ENCODE data around the gene LILRA2.

The LILRA2 gene
- total RNA-seq, result 0 to 1.2 (median 0) reads per million in 3 donors

- no peak within 1 kb of the TSS for H3K4me3 ChIP-seq (ENCODE audit: insufficient read depth, low read depth, low read length, poor library complexity, severe bottlenecking)
- H3K9me3 ChIP-seq (ENCODE audit: control insufficient read depth, low read length), result no peaks in the 10 kb centered on the region
- H3K4me1 ChIP-seq (ENCODE audit: control insufficient read depth, insufficient read depth, low read length, poor library complexity, severe bottlenecking), result no peaks in the 10 kb centered on the region
- H3K36me3 ChIP-seq (ENCODE audit: control insufficient read depth, insufficient read depth, low read length), result no peaks in the 10 kb centered on the region
- H3K27me3 ChIP-seq (replicated peaks; ENCODE audit: control insufficient read depth, insufficient read depth, low read length, poor library complexity, severe bottlenecking), result peaks cover 7% of the 10 kb centered on the region
- DNase-seq, result no peak
- no peak within 1 kb of the TSS for H3K27ac ChIP-seq (ENCODE audit: insufficient read depth, low read length, poor library complexity, severe bottlenecking)
Measured at GRCh38 chr19:54573330-54573872, at the start of gene LILRA2. TSS of gene LILRA2 (plus strand) at chr19:54573790. CDS start at chr19:54573879, 89 bp downstream.

DNA sequence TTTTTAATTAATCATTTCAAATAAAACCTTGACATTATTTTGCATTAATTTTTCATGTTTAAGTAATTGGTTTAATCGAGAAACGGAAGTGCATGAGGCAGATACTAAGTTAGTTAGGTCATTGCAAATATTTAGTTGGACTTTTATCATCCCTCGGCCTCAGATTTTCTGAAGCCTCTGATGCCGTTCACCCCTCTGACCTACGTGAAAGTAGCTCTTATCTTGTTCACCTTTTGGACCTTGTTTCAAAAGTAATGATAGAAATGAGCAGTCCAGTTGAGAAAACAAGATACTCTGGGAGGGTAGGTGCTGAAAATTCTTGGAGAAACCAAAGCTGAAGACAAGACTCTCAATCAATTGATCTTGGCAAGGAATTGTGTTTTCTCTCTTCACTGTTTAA, 48.0 kb upstream of the LILRA2 start:
- Histone ChIP-seq H3K27me3 (replicated peaks; ENCODE audit: control insufficient read depth, insufficient read depth, low read length, poor library complexity, severe bottlenecking) (no peaks in the 10 kb centered on the region), H3K4me3 (ENCODE audit: insufficient read depth, low read depth, low read length, poor library complexity, severe bottlenecking) (no peak overlapping the region), H3K4me1 (ENCODE audit: control insufficient read depth, insufficient read depth, low read length, poor library complexity, severe bottlenecking) (peaks cover 7% of the 10 kb centered on the region), H3K9me3 (ENCODE audit: control insufficient read depth, low read length) (no peaks in the 10 kb centered on the region), H3K27ac (ENCODE audit: insufficient read depth, low read length, poor library complexity, severe bottlenecking) (no peak overlapping the region), H3K36me3 (ENCODE audit: control insufficient read depth, insufficient read depth, low read length) (no peaks in the 10 kb centered on the region)
- DNase-seq, result no peak

GRCh38 chr19:54526972-54527371, 46.6 kb upstream of the LILRA2 start:
- DNase-seq, result no peak
- no peaks in the 10 kb centered on the region for H3K36me3 ChIP-seq (ENCODE audit: control insufficient read depth, insufficient read depth, low read length)
- no peaks in the 10 kb centered on the region for H3K4me1 ChIP-seq (ENCODE audit: control insufficient read depth, insufficient read depth, low read length, poor library complexity, severe bottlenecking)
- H3K4me3 ChIP-seq (ENCODE audit: insufficient read depth, low read depth, low read length, poor library complexity, severe bottlenecking), result no peak overlapping the region
- H3K9me3 ChIP-seq (ENCODE audit: control insufficient read depth, low read length), result no peaks in the 10 kb centered on the region
- H3K27ac ChIP-seq (ENCODE audit: insufficient read depth, low read length, poor library complexity, severe bottlenecking), result no peak overlapping the region
- H3K27me3 ChIP-seq (replicated peaks; ENCODE audit: control insufficient read depth, insufficient read depth, low read length, poor library complexity, severe bottlenecking), result no peaks in the 10 kb centered on the region

GRCh38 chr19:54530866-54531265, 42.7 kb upstream of the LILRA2 start:
- Histone ChIP-seq H3K4me3 (ENCODE audit: insufficient read depth, low read depth, low read length, poor library complexity, severe bottlenecking) (no peak overlapping the region), H3K36me3 (ENCODE audit: control insufficient read depth, insufficient read depth, low read length) (no peaks in the 10 kb centered on the region), H3K27ac (ENCODE audit: insufficient read depth, low read length, poor library complexity, severe bottlenecking) (no peak overlapping the region), H3K4me1 (ENCODE audit: control insufficient read depth, insufficient read depth, low read length, poor library complexity, severe bottlenecking) (no peaks in the 10 kb centered on the region), H3K27me3 (replicated peaks; ENCODE audit: control insufficient read depth, insufficient read depth, low read length, poor library complexity, severe bottlenecking) (peaks cover 3% of the 10 kb centered on the region), H3K9me3 (ENCODE audit: control insufficient read depth, low read length) (no peaks in the 10 kb centered on the region)
- DNase-seq, result no peak

DNA sequence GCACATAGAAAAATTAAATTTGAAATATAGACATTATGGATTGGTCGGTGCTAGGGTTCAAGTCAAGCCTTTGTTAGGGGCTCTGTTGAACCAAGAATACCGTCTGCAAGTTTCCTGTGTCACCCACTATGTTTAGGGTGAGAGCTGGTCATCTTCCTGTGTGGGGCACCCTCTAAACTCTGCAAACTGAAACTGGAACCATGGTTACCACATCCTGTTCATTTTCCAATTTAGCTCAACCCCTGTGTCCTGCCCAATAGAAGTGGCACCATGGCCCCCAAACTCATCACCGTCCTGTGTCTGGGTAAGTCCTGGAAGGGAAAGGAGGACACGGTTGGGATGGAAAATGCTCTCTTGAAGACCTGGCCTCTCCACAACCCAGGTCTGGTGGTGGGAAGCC, 41.1 kb upstream of the LILRA2 start:
- no peaks in the 10 kb centered on the region for H3K36me3 ChIP-seq (ENCODE audit: control insufficient read depth, insufficient read depth, low read length)
- H3K27ac ChIP-seq (ENCODE audit: insufficient read depth, low read length, poor library complexity, severe bottlenecking), result no peak overlapping the region
- H3K9me3 ChIP-seq (ENCODE audit: control insufficient read depth, low read length), result no peaks in the 10 kb centered on the region
- no peak for DNase-seq
- no peak overlapping the region for H3K4me3 ChIP-seq (ENCODE audit: insufficient read depth, low read depth, low read length, poor library complexity, severe bottlenecking)
- H3K27me3 ChIP-seq (replicated peaks; ENCODE audit: control insufficient read depth, insufficient read depth, low read length, poor library complexity, severe bottlenecking), result peaks cover 6% of the 10 kb centered on the region
- no peaks in the 10 kb centered on the region for H3K4me1 ChIP-seq (ENCODE audit: control insufficient read depth, insufficient read depth, low read length, poor library complexity, severe bottlenecking)

DNA sequence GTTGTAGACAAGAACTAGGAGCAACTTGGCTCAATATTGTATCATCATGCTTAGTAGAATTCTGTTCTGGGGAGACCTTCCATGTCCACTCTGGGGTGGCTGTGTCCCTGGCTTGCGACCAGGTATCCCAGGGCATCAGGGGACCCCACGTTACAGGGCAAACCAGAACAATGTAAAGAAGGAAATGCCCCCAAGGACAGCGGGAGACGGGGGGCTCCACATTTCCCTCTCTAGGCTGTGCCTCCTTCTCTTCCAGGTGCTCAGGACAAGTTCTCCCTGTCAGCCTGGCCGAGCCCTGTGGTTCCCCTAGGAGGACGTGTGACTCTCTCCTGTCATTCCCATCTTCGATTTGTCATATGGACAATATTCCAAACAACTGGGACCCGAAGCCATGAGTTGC, 40.1 kb upstream of the LILRA2 start:
- H3K4me3 ChIP-seq (ENCODE audit: insufficient read depth, low read depth, low read length, poor library complexity, severe bottlenecking), result no peak overlapping the region
- H3K27ac ChIP-seq (ENCODE audit: insufficient read depth, low read length, poor library complexity, severe bottlenecking), result no peak overlapping the region
- H3K27me3 ChIP-seq (replicated peaks; ENCODE audit: control insufficient read depth, insufficient read depth, low read length, poor library complexity, severe bottlenecking), result peaks cover 6% of the 10 kb centered on the region
- H3K9me3 ChIP-seq (ENCODE audit: control insufficient read depth, low read length), result no peaks in the 10 kb centered on the region
- no peak for DNase-seq
- no peaks in the 10 kb centered on the region for H3K4me1 ChIP-seq (ENCODE audit: control insufficient read depth, insufficient read depth, low read length, poor library complexity, severe bottlenecking)
- H3K36me3 ChIP-seq (ENCODE audit: control insufficient read depth, insufficient read depth, low read length), result no peaks in the 10 kb centered on the region

GRCh38 chr19:54534156-54534555, 39.4 kb upstream of the LILRA2 start:
- DNase-seq, result no peak
- Histone ChIP-seq H3K27ac (ENCODE audit: insufficient read depth, low read length, poor library complexity, severe bottlenecking) (no peak overlapping the region), H3K4me3 (ENCODE audit: insufficient read depth, low read depth, low read length, poor library complexity, severe bottlenecking) (no peak overlapping the region), H3K27me3 (replicated peaks; ENCODE audit: control insufficient read depth, insufficient read depth, low read length, poor library complexity, severe bottlenecking) (peaks cover 6% of the 10 kb centered on the region), H3K4me1 (ENCODE audit: control insufficient read depth, insufficient read depth, low read length, poor library complexity, severe bottlenecking) (no peaks in the 10 kb centered on the region), H3K36me3 (ENCODE audit: control insufficient read depth, insufficient read depth, low read length) (no peaks in the 10 kb centered on the region), H3K9me3 (ENCODE audit: control insufficient read depth, low read length) (no peaks in the 10 kb centered on the region)

DNA sequence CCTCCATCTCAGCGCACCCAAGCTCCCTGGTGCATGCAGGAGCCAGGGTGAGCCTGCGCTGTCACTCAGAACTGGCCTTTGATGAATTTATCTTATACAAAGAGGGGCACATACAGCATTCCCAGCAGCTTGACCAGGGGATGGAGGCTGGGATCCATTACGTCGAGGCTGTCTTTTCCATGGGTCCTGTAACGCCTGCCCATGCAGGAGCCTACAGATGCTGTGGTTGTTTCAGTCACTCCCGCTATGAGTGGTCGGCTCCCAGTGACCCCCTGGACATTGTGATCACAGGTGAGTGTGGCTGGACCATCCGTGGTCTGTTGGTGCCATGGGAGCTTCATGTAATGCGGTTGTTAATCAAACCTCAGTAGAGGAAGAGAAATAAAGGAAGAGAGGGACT, 38.0 kb upstream of the LILRA2 start:
- DNase-seq, result no peak
- Histone ChIP-seq H3K9me3 (ENCODE audit: control insufficient read depth, low read length) (no peaks in the 10 kb centered on the region), H3K4me1 (ENCODE audit: control insufficient read depth, insufficient read depth, low read length, poor library complexity, severe bottlenecking) (no peaks in the 10 kb centered on the region), H3K27ac (ENCODE audit: insufficient read depth, low read length, poor library complexity, severe bottlenecking) (no peak overlapping the region), H3K4me3 (ENCODE audit: insufficient read depth, low read depth, low read length, poor library complexity, severe bottlenecking) (no peak overlapping the region), H3K27me3 (replicated peaks; ENCODE audit: control insufficient read depth, insufficient read depth, low read length, poor library complexity, severe bottlenecking) (peaks cover 6% of the 10 kb centered on the region), H3K36me3 (ENCODE audit: control insufficient read depth, insufficient read depth, low read length) (no peaks in the 10 kb centered on the region)

DNA sequence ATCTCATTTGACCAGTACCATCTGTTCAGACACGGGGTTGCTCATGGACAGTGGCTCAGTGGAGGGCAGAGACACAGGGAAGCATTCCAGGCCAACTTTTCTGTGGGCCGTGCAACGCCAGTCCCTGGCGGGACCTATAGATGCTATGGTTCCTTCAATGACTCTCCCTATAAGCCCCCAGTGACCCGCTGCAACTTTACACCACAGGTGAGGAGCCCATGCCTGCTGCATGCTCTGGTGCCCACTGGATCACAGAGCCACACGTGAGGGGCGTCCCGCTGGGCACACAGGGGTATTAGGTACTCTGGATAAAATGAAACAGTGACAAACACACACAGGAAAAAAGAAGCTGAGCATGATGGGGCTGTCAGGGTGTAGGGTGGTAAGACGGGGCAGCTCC, 36.6 kb upstream of the LILRA2 start:
- Histone ChIP-seq H3K27me3 (replicated peaks; ENCODE audit: control insufficient read depth, insufficient read depth, low read length, poor library complexity, severe bottlenecking) (peaks cover 6% of the 10 kb centered on the region), H3K4me1 (ENCODE audit: control insufficient read depth, insufficient read depth, low read length, poor library complexity, severe bottlenecking) (no peaks in the 10 kb centered on the region), H3K9me3 (ENCODE audit: control insufficient read depth, low read length) (no peaks in the 10 kb centered on the region), H3K36me3 (ENCODE audit: control insufficient read depth, insufficient read depth, low read length) (no peaks in the 10 kb centered on the region), H3K4me3 (ENCODE audit: insufficient read depth, low read depth, low read length, poor library complexity, severe bottlenecking) (no peak overlapping the region), H3K27ac (ENCODE audit: insufficient read depth, low read length, poor library complexity, severe bottlenecking) (no peak overlapping the region)
- no peak for DNase-seq

DNA sequence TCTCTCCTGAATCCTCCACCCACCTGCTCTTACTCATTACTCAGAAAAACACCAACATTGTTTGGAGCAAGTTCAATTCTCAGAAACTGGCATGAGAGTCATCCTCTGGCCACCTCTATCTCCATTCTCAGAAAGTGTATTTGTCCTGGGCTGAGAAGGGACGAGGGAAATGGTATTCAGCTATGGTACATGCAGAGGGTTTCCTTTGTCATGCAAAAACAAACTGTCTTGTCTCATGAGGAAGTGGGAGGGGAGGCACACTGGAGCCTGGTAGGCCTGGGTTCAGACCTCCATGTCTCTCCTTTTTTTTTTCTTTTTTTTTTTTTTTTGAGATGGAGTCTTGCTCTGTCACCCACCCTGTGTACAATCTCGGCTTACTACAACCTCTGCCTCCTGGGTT, 31.9 kb upstream of the LILRA2 start:
- no peak for DNase-seq
- no peaks in the 10 kb centered on the region for H3K36me3 ChIP-seq (ENCODE audit: control insufficient read depth, insufficient read depth, low read length)
- peaks cover 2% of the 10 kb centered on the region for H3K27me3 ChIP-seq (replicated peaks; ENCODE audit: control insufficient read depth, insufficient read depth, low read length, poor library complexity, severe bottlenecking)
- H3K27ac ChIP-seq (ENCODE audit: insufficient read depth, low read length, poor library complexity, severe bottlenecking), result no peak overlapping the region
- no peak overlapping the region for H3K4me3 ChIP-seq (ENCODE audit: insufficient read depth, low read depth, low read length, poor library complexity, severe bottlenecking)
- H3K4me1 ChIP-seq (ENCODE audit: control insufficient read depth, insufficient read depth, low read length, poor library complexity, severe bottlenecking), result no peaks in the 10 kb centered on the region
- no peaks in the 10 kb centered on the region for H3K9me3 ChIP-seq (ENCODE audit: control insufficient read depth, low read length)
